MCF 10A (cell line): ENCODE data around the gene P2RY14. TPM values are rescaled to one million over a fixed set of nuclear protein-coding genes. Genes with fewer than 3 reads are reported as not detected.

ENCODE experiments used
- BruUV-seq: library from RNA; stranded (reverse); fragments of 400-500 nt; replicated peaks from 2 replicates; lab custom pipeline; 2021; lab: Mats Ljungman, UMichigan
- CTCF ChIA-PET: fragments of 300-600 bp; sonication (Branson Sonifier 250); formaldehyde crosslinking; extraction: SDS; loops from one replicate; lab custom pipeline; 2021; ENCODE audit warnings: antibody characterized with exemption, inconsistent platforms; lab: Yijun Ruan, JAX
- POLR2A ChIA-PET: fragments of 300-600, 350-650 bp; sonication (Branson Sonifier 250); formaldehyde crosslinking; extraction: SDS; loops from one replicate; lab custom pipeline; 2020; ENCODE audit warnings: antibody characterized with exemption, inconsistent platforms; lab: Yijun Ruan, JAX
- DNase-seq: peaks from one replicate; pipeline ENCODE4 v3.0.0-alpha.2; 2018; ENCODE audit not compliant: unreplicated experiment
- H3K27ac Mint-ChIP-seq: one replicate; pipeline ENCODE4 v1.8.0; 2022; ENCODE audit warnings: mild to moderate bottlenecking, low read depth, mixed read lengths; ENCODE audit not compliant: unreplicated experiment
- H3K27me3 Mint-ChIP-seq: one replicate; pipeline ENCODE4 v1.8.0; 2022; ENCODE audit warnings: mixed read lengths; ENCODE audit not compliant: insufficient read depth, unreplicated experiment
- H3K36me3 Mint-ChIP-seq: one replicate; pipeline ENCODE4 v1.8.0; 2022; ENCODE audit warnings: mild to moderate bottlenecking, moderate library complexity, mixed read lengths; ENCODE audit not compliant: insufficient read depth, unreplicated experiment
- H3K4me1 Mint-ChIP-seq: one replicate; pipeline ENCODE4 v1.8.0; 2022; ENCODE audit warnings: mixed read lengths; ENCODE audit not compliant: insufficient read depth, unreplicated experiment
- H3K4me3 Mint-ChIP-seq: one replicate; pipeline ENCODE4 v1.8.0; 2022; ENCODE audit warnings: mild to moderate bottlenecking, moderate library complexity, mixed read lengths; ENCODE audit not compliant: unreplicated experiment
- H3K9me3 Mint-ChIP-seq: one replicate; pipeline ENCODE4 v1.8.0; 2022; ENCODE audit warnings: mixed read lengths; ENCODE audit not compliant: unreplicated experiment
- CTCF ChIP-seq: fragments of 200-600 bp; IDR thresholded peaks from one replicate; pipeline ENCODE4 v1.8.0; 2022; ENCODE audit warnings: antibody characterized with exemption, mild to moderate bottlenecking; ENCODE audit not compliant: unreplicated experiment
- intact Hi-C: fragments of 100-400 bp; cut with micrococcal nuclease; formaldehyde crosslinking; loops from 2 replicates; pipeline ENCODE4 v1.14.1; 2022
- total RNA-seq: library from RNA; stranded (reverse); gene quantifications from 2 replicates; pipeline ENCODE4 v1.2.3, GENCODE V29; 2022

P2RY14 gene
- total RNA-seq, 1 experiment from 2014 or later = not detected

- H3K36me3 Mint-ChIP-seq = no peaks in the 10 kb centered on the region
- no peaks in the 10 kb centered on the region for H3K27me3 Mint-ChIP-seq
- H3K9me3 Mint-ChIP-seq = no peaks in the 10 kb centered on the region
- no peak for TF ChIP-seq CTCF
- intact Hi-C loops = no loop called here
- no peak for DNase-seq
- CTCF ChIA-PET = interaction anchor here (1.3 to 1.6 kb wide), 2 partner anchors 18 to 97 kb away, joined by 3 to 5 read pairs; no protein-coding TSS in a partner anchor
- no peak overlapping the region for H3K4me3 Mint-ChIP-seq
- BruUV-seq = no TSS peak
- H3K27ac Mint-ChIP-seq = no peak overlapping the region
- POLR2A ChIA-PET = no interaction called here
- no peaks in the 10 kb centered on the region for H3K4me1 Mint-ChIP-seq
These were observed 13.7 kb downstream of the P2RY14 start for GRCh38 chr3:151264605-151265004.

GRCh38 chr3:151262871-151263525 is 15.3 kb downstream of the P2RY14 start:
- no peaks in the 10 kb centered on the region for H3K4me1 Mint-ChIP-seq
- intact Hi-C loops = no loop called here
- no peak overlapping the region for H3K27ac Mint-ChIP-seq
- H3K4me3 Mint-ChIP-seq = no peak overlapping the region
- TF ChIP-seq CTCF = no peak
- DNase-seq = no peak
- no TSS peak for BruUV-seq
- ChIA-PET CTCF (interaction anchor here (0.6 to 2.0 kb wide), 3 partner anchors 19 to 95 kb away, joined by 3 to 13 read pairs (median 5); no protein-coding TSS in a partner anchor), POLR2A (interaction anchor here (0.6 kb wide), 1 partner anchor 181 kb away, joined by 3 read pairs; no protein-coding TSS in a partner anchor)
- no peaks in the 10 kb centered on the region for H3K27me3 Mint-ChIP-seq
- no peaks in the 10 kb centered on the region for H3K9me3 Mint-ChIP-seq
- no peaks in the 10 kb centered on the region for H3K36me3 Mint-ChIP-seq

GRCh38 chr3:151259664-151260063 is 18.7 kb downstream of the P2RY14 start:
- no peaks in the 10 kb centered on the region for H3K9me3 Mint-ChIP-seq
- BruUV-seq = no TSS peak
- no peak for DNase-seq
- H3K36me3 Mint-ChIP-seq = no peaks in the 10 kb centered on the region
- CTCF ChIA-PET = interaction anchor here (1.4 to 1.8 kb wide), 2 partner anchors 23 to 32 kb away, joined by 3 to 5 read pairs; no protein-coding TSS in a partner anchor
- H3K4me1 Mint-ChIP-seq = no peaks in the 10 kb centered on the region
- no peak overlapping the region for H3K27ac Mint-ChIP-seq
- no peaks in the 10 kb centered on the region for H3K27me3 Mint-ChIP-seq
- no peak overlapping the region for H3K4me3 Mint-ChIP-seq
- intact Hi-C loops = no loop called here
- no peak for TF ChIP-seq CTCF
- POLR2A ChIA-PET = interaction anchor here (0.7 kb wide), 1 partner anchor 8 kb away, joined by 3 read pairs; no protein-coding TSS in a partner anchor

- Mint-ChIP-seq H3K4me1 (no peaks in the 10 kb centered on the region), H3K27ac (no peak overlapping the region), H3K4me3 (no peak overlapping the region), H3K36me3 (no peaks in the 10 kb centered on the region), H3K27me3 (no peaks in the 10 kb centered on the region), H3K9me3 (no peaks in the 10 kb centered on the region)
- CTCF ChIA-PET = interaction anchor here (0.6 to 1.8 kb wide), 6 partner anchors 21 to 94 kb away, joined by 3 to 9 read pairs (median 4); no protein-coding TSS in a partner anchor
- no peak for DNase-seq
- TF ChIP-seq CTCF = no peak
- BruUV-seq = no TSS peak
- POLR2A ChIA-PET = no interaction called here
- intact Hi-C loops = no loop called here
These were observed 21.6 kb downstream of the P2RY14 start for GRCh38 chr3:151256749-151257148.
